HG02571 (cell line): Measurements from ENCODE around the gene TSPAN9.

Experiments
- ATAC-seq: cut with Tn5 transposase; IDR thresholded peaks from one replicate; pipeline ENCODE4 v1.9.1; 2021; ENCODE audit warnings: mild to moderate bottlenecking, moderate library complexity; ENCODE audit not compliant: unreplicated experiment

TSPAN9 gene

DNA sequence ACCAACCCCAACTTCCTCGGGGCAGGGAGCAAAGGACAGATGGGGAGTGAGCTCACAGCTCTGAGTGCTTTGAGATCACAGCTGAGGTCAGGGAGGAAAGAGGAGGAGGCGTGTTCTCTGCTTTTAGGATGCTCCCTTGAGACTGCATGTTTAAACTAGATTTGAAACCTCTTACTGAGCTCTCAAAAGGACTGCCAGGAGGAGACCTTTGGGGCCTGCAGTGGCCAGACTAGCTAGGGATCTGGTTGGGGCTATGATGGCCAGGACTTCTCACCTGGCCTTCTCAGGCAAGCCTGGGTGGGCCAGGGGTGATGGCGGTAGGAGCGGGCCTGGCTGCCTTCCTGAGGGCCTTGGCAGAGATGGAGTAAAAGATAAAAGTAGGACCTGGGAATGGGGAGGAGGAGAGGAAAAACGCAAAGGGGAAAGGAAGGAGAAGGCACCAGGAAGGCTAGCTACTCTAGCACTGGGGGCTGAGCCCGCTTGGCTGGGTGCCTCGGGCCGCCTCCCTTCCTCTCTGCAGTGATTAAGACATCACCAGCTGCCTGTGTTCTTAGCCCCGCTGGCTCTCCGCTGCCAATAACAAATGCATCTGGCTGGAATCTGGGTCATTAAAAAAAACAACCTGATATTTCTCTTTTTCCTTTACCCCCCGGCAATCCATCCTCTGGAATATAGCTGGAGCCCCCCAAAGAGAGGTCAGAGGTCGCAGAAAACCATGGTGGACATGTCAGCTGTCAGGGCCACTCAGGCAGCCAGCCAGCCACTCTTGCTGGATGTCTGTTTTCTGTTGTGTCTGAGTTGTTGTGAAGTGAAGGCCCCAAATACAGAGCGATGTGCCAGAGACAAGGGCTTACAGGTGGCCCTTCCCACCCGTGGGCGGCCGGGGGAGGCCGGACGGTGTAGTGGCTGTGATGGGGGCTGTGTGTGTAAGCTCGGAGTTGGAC lies 141.3 kb downstream of the TSPAN9 start:
- ATAC-seq: no peak

DNA sequence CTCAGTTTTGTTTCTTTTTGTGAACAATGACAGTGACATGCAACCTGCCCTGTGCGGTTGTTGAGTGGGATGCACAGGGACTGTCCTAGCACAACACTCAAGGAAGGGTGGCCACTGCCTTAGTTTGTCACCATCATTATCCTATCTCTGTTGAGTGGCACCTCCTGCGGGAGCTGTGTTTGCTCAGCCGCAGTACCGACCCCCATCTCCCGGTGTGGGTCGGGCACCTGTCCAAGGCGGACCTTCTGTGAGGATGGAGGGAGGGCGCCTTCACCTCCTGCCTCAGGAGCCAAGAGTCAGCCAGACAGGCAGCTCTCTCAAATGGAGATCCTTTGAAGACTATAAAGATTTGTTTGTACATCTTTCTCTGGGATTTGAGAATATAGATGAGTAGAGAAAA lies 142.1 kb downstream of the TSPAN9 start:
- no peak for ATAC-seq

DNA sequence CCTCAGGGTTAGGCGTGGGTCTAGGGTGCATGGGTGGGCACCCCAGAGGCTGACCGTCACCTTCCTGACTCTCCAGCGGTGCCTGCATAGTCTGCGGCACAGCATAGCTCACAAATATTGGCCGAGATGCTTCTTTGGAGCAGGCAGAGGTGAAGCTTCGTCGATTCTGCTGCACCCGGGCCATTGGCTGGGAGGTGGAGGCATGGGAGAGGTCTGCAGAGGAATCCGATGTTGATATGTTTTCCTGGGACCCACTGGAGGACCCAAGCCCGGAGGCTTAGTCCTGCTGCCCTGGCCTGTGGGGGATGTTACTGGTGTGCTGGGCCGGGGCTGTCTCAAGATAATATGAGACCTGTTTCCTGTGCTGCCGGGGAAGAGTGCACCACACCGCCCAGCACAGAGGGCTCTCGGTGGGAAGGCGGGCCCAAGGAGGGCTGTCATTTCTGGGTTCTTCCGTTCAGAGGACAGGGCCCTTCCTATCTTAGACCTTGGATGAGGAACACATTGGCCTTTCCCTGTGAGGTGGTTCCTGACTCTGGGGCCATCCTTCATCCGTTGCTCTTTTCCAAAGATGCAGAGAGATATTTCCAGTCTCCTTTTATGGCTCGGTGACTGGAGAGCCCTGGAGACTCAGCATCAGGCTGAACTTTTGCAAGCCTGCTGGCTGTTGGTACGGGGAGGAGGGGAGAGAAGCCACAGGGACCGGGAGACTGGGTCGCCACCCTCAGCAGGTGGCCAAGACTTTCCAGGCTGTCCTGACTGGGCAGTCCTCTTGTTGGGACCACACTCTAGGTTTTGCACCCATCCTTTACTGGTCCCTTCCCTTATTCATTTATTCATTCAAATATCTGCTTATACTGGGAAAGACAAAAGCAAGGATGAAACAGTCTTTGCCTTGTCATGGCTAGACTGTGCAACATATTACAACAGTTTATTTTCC lies 143.5 kb downstream of the TSPAN9 start:
- ATAC-seq: no peak

- no peak for ATAC-seq
Observed at GRCh38 chr12:3222306-3222705, 145.1 kb downstream of the TSPAN9 start.

DNA sequence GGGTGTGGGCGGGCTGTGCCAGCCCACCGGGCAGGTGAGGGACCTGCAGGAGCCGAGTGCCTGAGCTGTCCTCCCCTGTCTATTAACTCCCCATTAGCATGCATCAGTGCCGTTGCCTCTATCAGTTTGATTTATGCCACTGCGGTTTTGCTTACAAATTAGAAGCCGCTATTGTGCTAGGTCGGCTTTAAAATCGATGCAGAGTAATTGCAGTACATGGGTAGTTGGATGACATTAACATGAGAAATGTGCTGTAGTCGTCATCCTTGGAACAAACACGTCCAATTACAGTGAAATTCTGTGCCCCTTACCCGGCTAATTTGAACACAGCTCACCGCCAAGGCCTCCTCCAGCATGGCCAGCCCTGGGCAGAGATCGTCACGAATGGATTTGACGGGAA lies 145.8 kb downstream of the TSPAN9 start:
- ATAC-seq: no peak

DNA sequence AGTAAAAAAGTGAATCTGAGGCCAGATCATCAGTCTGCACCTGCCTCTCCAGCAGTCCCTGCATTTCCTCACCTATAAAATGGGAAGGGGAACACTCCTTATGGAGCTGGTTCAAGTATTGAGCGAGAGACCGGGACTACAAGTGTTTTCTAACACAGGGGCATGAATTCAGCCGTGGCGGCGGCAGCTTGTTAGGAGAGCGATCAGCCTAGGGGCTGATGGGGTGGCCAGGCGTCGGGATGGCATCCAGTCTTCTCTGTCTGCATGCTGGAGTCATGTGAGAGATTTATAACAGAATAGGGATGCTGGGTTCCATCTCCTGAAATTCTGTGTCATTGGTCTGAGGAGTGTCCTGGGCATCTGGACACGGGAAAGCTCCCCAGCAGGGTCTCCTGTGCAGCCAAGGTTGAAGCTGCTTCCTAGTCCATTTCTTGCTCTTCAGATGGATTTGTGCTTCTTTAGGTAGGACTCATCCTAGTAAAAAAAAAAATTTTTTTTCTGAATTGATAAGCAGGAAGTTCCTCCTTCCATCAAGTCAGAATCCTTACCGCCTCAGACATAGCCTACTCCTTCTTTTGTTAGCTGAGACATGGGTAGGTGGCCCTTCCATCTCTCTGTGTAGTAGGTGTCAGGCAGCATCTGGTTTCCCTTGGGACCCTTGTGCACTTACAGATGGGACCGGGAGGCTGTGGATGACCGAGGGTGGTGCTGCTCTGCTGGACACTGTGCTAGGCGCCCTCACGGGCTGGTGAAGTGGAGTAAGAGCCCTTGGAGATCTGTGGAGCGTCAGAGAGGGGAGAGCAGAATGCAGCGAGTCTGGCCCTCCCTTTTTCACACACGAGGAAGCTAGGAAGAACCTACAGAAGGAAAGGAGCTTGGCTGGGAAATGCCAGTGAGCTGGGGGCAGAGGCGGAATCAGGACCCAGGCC lies 146.7 kb downstream of the TSPAN9 start:
- ATAC-seq: no peak

DNA sequence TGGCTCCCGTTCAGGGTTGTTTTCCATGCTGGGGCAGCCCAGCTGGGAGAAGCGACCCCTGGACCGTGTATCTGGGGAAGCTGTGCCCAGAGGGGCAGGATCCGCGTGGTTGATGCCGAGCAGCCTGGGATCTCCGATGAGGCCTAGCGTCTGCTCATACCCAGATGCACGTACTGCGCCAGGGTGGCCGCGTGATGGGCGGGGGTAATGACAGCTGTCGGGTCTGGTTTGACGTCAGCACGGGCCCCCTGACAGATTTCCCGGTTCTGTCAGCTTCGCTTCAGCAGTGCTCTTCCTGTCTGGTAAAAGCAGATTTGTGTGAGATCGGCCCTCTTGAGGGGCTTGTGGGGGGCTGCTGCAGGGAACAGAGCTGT lies 147.3 kb downstream of the TSPAN9 start:
- ATAC-seq: no peak

DNA sequence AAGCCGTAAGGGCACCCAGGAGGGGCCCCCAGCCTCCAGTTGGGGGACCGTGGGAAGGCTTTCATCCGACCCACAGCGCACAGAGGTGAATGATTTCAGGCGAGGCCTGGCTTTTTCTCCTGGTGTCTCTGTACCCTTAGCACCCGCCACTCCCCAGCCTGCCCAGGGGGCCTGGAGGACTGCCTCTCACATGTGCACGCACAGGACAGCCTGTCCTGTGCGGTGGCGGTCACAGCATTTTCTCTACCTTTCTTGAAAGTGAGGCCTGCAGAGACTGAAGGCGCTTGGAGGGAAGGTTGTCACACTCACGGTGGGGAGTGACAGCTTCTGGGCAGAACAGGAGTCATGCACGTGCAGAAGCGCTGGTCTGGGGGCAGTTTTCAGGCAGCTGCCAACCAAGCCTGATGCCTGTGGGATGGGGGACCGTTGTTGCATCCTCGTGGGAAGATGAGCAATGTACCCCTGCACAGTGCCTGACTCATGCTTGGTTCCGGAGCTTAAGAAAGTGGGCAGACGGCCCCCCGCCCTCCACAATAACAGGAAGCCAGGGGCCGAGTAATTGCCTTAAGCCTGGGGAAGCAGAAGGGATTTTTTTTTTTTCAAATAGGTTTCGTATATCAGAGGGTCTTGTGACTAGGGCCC lies 148.1 kb downstream of the TSPAN9 start:
- no peak for ATAC-seq

- no peak for ATAC-seq
Observed at GRCh38 chr12:3225796-3226180, 148.6 kb downstream of the TSPAN9 start.

GRCh38 chr12:3226264-3226663 lies 149.1 kb downstream of the TSPAN9 start:
- ATAC-seq: no peak

DNA sequence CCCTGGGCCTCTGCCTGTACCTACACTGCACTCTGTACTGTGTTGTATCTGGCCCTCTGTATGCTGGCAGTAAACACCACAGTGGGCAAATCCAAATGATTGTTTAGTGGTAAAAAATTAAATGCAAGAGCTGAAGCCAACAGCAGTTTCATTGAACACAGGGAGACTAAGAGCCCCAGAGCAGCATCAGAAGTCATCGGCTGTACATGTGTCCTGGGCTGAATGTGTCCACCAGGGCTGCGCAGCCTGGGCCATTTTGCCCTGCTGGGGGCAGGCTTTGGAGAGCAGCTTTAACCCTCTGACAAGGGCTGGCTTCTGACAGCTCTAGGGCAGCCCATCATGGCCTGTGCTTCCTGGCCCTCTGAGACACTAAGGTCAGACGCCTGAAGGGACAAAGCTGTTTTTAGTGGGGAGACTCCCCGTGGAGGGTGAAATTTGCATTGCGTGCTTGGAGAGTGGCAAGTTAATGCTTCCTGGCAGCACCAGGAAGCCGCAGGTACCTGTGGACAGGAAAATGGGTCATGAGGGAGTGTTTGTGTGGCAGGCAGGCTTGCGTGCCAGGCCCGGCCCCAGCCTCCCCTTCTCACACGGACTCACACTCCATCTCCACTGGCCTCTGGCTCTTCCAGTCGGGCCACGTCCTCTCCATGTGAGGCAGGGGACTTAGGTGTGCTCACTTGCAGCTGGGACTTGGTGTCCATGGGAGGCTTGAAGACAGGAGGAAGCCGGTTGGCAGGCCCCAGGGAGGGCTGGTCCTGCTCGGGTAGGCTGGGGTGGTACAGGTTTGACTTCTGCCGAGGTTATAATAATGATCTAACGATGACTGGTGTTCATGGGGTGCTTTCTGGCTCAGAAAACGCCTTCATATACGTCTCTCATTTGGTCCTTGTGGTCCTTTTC lies 150.1 kb downstream of the TSPAN9 start:
- no peak for ATAC-seq

DNA sequence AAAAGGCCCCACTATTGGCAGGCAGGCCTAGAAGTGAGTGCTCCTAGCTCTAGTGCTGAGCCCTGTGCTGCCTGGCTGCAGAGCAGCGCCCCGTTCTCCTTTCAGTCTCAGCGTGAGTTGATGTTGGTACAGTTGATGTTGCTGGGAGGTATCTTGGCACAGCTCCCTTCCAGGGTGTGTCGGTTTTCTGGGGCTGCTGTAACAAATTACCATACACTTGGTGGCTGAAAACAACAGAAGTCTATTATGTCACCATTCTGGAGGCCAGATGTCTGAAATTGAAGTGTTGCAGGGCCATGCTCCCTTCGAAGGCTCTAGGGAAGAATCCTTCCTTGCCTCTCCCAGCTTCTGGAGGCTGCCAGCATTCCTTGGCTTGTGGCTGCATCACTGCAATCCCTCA lies 151.4 kb downstream of the TSPAN9 start:
- no peak for ATAC-seq

DNA sequence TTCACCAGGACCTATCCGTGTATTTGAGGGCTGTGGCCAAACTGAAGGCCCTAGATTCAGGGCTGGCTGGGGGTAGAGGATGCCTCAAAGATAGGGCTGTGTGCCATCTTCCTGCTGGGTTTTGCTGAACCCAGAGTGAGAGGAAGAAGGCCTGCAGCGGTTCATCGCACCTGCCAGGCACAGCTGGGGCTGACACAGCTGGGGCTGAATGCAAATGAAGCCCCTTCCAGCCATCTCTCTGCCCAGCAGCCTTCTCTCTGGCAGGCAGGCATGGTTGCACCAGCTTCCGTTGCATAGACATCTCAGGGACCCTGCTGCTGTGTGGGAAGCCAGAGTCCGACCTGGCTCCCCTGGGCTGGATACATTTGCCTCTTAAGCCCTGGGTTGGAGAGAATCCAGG lies 152.4 kb downstream of the TSPAN9 start:
- ATAC-seq: no peak

DNA sequence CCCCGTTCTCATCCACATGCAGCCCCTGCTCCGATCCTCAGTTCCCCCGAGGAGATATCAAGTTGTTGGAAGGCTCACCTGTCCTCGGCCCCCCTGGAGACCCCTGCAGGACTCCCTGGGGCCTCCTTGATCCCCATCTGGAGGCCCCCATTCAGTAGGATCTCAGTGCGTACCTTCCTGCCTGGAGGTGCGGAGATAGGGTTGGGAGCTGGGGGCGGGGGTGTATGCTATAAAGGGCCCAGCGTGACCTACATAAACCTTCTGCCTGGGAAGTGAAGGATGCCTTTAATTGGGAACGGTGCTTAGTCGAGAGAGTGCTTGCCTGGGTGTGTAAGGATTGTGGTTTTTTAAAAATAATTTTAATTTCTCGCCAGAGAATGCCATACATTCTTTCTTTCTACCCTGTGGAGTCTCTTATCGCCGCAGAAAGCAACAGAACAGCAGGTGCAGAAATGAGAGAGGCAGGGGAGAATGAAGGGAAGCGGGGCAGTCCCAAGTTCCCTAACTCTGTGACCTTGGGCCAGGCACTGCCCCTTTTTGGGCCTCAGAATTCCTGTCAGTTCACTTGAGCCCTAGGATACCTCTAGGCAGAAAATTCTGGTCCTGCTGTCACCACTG lies 153.7 kb downstream of the TSPAN9 start:
- ATAC-seq: no peak

GRCh38 chr12:3231399-3231876 lies 154.3 kb downstream of the TSPAN9 start:
- no peak for ATAC-seq

DNA sequence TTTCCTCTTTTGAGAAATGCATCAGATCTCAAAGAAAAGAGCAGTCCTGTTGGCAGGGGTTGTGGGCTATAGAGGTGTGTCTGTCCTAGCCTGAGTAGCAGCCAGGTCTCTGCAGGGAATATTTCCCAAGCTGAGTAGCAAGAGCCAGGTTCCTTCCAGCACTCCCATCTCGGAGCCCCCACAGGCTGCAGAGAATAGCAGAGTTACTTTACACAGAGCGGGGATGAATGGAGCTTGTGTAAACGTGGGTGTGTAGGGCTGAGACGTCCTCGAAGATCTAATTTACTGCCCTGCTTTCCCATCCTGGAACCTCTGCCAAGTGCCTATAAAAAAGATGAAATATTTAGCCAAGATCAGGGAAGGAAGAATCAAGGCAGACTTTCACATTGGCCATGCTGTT lies 156.6 kb downstream of the TSPAN9 start:
- ATAC-seq: no peak

DNA sequence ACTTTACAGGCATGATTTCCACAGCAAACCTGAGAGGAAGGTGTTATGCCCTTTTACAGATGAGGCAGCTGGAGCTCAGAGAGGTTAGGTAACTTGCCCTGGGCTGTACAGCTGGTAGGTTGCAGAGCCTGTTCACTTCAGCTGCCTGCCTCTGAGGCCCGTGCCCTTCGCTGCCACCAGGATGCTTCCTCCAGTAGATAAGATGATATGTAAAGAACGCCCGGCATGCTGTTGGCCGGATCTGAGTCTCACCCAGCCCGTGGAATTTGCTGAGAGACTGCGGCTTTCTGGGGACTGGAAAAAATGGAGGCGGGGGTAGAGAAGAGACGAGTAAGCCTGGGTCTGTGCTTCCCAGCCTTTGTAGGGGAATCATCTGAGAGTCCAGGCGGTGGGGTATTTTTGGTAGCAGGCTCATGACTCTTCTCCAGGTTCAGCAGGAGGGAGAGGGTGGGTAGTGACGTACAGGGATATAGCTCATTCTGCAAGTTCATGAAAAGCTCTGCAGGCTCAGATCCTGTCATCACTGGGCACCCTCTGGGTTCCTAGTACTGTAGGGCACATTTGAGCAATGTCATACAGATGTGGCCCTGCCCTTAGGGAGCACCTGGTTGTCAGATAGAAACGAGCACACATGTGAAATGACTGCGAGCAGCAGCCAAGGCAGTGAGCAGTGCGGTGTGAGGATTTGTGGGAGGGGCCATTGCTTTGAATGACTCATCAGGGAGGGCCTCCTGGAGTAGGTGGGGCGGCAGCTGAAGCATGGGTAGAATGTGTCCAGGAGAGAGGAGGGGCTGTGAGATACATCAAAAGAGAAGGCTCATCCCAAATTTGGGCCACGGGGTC lies 159.4 kb downstream of the TSPAN9 start:
- no peak for ATAC-seq

GRCh38 chr12:3238196-3238595 lies 161.0 kb downstream of the TSPAN9 start:
- ATAC-seq: no peak
